CD4-positive, alpha-beta T cell treated with Interleukin-17A for 1 hour (primary cell): ENCODE data around the gene ADTRP.

Experiments
- DNase-seq: peaks from one replicate; pipeline ENCODE4 v3.0.0-alpha.2; 2020

Gene ADTRP

DNA sequence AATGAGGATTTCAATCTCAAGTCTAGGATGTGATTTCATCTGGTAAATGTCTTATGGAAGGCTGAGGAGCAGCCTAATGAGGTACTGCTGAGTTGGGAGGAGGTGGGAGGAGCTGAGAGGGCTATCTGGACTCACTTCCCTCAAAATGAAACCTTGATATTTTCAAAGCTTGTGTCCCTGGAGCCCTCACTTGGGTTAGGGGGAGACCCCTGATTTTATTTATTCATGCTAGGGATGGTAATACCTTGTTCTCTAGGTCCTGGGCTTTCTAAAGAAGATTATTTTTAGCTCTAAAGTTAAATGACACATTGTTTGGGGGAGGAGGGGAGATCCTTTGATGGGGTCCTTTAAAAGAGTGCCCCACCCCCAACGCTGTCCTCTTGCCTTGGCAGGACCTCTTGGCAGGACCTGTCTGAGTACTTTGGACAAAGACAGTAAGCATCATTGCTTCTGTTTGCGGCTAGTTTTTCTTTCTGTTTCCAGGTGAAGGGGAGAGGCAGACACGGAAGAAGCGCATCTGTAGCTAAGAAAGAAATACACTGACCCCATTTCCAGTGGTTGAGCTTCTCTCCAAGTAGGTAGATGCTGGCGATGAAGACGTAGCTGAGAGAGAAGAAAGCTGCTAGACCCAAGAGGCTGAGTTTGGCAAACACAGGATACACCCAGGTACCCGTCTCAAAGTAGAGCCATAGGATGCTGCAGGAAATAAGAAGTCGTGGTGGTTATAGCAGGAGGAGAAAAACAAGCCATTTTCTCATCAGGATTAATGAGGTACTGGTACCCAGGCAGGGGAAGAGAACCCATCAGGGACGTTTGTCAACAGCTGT is 55.6 kb downstream of the ADTRP start:
- DNase-seq, result peak; percentile 23

DNA sequence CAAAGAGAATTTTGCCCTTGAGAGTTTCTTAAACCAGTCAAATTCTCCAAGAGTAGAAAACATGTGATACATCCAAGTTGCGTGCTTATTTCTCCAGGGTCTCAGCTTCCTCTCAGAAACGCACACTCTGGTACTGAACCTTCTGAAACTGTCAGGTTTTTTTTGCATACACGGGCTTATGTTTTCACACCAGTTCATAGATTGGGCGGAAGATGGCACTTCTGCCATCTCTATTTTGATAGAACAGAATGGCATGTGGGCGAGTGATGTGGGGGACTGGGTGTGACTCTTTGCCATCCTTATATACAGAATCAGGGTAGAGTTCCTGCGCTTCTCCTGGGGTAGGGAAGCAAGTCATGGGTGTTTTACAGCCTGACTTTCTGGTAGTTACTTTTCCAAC is 56.4 kb downstream of the ADTRP start:
- DNase-seq, result peak; percentile 45

DNA sequence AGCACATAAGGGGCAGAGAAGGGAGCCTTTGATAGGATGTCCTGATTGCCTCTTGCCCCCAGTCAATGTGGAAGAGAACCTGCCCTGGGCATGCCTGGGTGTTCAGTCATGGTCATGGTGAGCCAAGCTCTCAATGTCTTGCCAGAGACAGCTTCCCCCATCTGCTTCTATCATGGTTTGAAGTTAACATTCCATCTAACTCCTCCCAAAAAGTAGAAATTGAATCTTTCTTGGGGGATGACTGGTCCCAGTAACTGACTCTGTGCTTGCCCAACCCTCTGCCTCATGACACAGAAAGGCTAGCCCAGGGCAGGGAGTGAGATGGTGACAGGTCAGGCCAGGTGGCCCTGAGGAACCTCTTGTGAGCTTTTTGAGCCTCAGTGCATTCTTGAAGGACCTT is 60.1 kb downstream of the ADTRP start:
- no peak for DNase-seq

DNA sequence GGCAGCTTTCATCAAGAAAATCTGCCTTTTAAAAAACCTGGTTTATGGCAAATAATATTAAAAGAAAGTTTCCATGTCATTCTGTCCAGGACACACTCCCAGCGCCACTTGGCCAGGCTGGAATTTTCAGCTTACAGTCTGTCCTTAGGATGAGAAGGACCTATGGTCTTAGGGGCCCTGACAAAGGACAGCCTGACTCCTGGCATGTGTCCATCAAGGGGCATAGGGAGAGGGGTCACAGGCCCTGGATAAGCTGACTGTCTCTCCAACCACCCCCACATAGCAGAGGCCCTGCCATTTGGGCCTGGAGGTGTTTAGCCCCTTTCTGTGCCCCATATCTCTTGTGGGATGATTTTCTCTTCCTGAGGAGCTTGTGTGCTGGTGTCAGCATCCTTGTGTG is 60.6 kb downstream of the ADTRP start:
- DNase-seq, result no peak

DNA sequence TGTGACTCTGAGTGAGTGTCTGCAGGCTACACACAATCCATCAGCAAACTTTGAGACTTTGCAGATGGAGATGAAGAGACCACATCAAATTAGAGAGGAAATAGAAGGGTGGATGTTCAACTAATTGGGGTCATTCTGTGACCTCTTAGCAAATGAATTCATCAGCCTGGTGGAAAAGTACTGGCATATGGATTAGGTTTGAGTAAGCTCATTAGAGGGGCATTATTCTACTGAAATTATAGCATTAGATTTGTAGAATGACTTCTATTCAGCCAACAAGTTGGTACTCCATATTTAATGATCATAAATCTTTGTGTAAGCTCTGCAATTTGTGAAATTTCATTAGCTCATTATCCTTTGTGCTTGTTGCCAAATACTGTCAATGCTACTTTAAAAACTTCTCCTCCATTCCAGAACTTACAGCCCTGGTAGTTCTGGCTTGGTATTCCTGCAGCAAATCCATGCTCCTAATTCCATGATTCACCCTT is 63.8 kb downstream of the ADTRP start:
- no peak for DNase-seq

DNA sequence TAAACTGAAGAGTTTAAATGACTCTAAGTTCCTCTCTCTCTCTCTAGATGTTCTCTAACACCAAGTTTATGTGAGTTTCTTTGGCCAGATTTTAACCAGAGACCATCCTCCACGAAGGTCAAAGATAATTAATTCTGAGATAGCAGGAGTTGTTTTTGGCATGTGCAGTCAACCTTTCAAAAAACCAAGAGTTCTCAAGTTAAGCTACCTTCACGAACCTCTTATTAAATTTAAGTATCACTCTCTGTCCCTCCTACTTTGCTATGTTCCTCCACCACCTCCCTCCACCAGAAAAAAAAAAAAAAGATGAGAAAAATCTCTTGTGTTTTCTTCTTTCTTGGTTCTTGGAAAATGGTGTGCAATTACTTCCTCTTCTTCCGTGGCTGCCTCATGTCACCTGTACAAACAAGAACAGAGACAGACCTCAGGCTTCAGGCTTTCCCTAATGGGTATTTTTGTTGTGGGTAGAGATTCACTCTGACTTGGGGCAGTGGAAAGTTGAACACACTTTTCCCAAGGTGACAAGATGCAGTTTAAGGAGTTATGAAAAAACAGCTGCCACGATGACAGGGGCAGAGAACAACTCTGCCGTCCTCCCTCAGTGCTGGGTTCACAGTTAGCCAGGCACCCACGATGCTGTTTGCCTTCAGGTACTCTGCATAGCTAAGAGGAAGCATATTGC is 64.3 kb downstream of the ADTRP start:
- peak; percentile 34 for DNase-seq

DNA sequence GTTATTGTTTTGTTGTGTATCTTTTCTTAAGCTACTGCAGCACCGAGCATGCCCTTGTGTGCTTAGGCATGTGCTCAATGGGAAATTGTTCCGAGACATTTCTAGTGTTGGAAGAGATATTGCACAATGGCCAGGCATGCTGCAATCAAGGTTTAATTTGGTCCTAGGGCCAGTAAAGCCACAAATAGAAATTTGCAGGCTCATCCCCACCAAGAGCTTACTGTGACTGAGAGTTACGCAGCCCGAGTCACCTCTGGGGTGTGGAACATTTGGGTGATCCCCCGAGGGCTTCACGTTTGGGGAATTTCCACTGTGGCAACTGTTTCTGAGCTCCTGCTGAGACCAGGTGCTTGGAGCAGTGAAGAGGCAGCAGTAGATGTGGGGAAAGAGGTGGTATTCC is 65.8 kb downstream of the ADTRP start:
- DNase-seq, result no peak

DNA sequence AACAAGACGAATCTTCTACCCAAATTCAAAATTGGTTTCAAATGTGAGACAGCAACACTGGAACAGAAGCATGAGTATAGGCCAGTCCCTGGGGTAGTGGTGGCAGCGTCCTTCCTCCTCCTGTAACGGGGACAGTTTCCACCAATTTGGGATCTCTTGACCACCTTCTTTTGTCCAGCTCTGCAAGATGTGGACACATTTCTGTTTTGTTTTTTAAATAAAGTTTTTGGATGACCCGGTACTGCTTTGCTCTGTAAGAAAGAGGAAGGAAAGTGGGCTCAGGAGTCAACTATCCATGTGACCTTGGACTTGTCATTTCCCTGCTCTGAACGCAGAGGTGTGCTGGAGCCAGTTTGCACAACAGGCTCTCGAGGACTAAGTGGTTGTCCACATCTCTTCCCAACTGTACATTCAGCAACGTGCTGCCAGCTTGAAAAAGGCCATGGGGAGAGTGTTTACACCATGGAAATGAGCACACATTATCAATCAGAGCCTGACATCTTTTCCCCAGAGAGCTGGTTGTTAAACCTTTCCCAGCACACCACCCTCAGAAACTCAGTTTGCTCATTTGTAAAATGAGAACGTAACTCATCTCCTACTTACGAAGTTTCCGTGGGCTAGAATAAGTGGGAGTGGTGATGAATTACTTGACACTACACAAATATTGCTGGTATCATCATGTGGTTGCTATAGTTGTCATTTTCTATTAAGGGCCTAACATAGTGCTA is 66.5 kb downstream of the ADTRP start:
- no peak for DNase-seq

DNA sequence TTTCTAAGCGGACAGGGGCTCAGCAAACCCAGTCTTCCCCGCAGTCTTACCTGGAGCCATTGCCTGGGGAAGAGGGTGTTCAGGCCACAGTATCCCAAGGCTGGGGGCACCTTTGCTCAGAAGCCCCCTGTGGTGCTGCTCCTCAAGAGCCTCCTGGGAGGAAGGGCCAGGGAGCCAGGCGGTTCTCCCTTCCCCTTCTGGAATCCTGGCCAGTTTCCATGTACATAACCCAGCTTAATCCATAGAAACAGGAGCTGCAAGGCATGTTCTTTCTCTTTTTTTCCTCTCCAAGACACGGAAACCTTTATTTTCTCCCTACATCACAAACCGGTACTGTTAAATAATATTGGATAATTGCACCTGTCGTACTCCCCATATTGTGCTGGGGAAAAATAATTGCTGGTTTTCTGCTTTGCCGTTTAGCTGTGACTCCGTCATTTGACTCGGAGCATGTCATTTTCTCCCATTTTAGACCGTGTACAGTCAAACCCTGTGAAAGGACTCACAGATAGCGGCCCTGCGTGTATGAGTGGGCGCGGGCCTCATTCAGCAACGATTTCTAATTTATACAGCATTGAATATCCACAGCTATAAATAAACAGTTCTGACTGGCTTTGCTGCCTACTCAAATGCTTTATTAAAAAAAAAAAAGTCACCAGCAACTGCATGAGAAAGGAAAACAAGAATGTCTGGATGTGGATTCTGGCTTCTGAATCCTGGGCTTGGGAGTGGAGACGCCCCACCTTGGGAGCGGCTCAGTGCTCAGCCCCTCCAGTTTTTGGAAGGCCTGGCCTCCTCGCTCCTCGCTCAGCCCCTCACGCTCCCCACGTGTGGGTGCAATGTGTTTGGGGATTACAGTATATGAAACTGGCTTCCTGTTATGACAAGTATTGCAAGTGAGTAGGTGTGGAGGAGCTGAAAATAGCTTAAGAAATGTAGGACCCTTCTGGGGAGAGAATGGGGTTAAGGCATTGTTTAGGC is 67.3 kb downstream of the ADTRP start:
- DNase-seq, result peak; percentile 25

DNA sequence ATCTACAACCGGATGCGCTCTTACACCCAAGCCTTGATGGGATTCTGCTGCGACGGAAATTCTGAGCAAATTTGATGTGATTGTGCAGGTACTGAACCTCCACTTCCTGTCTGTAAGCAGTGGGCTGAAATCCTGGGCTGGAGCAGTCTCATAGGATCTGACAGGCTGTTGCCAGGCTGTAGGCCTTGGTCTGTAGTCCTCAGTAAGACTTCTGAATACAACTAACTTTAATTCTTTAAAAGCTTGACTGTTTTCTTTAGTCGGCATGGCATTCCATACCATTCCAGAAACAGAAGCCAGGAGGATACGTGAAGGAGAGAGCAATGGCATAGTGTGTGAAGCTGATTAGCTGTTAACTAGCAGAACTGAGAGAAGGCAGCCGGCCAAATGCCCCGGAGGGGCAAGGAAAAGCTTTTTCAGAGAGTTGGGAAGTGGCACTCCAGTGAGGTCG is 68.3 kb downstream of the ADTRP start:
- peak; percentile 48 for DNase-seq

DNA sequence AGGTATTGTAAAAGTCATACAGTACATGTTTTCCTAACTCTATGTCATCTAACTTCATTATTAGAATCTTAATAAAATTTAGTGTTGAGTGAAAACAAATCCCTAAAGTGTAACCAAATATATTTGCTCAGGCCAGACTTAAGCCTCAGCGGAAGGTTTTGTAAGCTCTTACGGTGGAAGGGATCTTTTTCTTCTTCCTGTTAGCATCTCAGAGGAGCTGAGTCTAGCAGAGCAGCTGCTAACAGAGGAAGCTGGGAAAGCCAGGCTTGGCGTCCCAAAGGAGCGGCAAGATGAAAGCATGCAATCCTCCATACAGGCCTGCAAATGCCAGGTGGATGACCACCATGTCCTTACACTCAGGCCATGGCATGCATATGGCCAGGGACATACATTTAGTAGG is 72.4 kb downstream of the ADTRP start:
- DNase-seq, result no peak

DNA sequence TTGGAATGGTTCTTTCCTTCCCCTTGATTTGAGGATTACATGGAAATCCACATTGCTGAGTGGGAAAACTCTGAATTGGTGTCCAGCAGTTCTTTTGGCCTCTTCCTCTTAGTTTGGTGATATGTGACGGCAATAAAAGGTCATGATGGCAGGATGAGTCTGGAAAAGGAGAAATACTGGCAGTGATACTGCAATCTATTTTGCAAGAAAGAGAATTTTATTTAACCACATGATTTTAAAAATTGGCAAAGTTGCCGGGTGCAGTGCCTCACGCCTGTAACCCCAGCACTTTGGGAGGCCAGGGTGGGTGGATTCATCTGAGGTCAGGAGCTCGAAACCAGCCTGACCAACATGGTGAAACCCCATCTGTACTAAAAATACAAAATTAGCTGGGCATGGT is 73.1 kb downstream of the ADTRP start:
- DNase-seq, result no peak

DNA sequence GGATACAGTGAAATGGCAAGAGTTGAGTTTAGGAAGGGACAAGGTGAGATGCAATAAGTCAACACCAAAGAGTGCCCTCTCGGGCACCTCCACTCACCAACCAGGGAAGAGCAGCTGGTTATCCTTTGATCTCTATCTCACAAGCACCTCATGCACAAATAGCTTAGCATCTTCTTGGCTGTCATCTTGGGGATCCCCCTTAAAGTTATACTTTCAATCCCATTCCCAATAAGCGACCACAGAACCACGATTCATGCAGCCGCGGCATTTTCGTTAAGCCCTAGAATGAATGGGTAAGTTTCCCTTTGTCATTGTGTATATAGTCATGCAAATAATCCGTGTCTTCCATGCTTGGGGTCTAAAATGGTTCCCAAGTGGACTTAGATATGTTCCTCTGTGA is 73.5 kb downstream of the ADTRP start:
- no peak for DNase-seq

DNA sequence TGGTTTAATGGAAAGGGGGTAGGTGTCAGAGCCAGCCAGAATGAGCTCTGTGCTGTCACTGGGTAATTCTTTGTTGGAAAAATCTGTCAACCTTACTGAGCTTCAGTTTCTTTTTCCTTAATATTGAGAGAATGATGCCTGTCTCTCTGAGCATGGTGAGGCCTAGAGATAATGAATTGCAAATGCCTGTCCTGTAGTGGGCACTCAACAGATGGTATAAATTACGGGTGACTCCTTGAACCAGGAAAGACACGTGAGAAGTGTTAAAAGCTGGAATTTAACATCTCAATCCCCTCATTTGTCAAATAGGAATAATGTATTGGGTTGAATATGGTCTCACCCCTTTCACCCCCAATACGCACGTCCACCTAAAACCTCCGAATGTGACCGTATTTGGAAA is 74.9 kb downstream of the ADTRP start:
- no peak for DNase-seq

DNA sequence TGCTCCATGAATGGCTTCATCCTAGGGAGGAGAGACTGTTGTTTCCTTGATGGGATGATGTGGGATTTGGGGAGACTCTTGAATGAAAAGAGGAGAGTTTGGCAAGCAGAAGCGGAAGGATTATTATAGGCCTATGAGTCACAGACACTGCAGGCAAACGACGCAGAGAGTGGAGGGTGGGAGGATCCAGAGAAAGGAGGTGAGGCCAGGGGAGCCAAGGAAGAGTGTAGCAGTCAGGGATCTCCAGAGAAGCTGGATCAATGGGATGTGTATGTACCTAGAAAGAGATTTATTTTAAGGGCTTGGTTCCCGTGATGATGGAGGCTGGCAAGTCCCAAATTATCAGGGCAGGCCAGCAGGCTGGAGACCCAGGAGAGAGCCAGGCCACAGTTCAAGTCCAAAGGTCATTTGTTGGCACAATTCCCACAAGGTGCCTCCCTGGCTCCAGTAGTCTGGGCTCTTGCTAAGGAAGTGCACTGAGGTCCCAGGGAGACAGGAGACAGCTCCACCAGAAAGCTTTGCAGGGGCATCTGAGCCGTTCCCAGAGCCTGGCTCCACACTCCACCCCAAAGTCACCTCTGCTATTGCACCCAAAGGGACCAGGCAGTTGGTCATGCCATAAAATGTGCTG is 76.0 kb downstream of the ADTRP start:
- DNase-seq, result no peak

DNA sequence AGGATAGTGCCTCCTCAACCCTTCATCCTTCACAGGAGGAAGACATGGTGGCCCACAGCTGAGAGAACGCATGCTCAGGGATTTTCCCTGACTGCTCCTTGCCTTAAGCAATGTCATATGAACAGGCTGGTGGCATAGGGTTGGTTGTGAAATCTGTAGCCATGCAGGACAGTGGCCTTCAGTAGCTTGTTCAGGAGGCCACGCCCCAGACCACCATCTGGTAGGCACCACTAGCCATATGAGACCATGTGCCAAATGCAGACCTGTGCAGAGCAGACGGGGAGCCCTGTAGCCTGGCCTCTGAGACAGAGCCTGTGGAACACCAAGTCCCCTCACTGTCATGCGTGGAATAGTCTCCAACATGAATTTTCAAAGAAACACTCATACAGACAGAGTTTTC is 76.5 kb downstream of the ADTRP start:
- no peak for DNase-seq

DNA sequence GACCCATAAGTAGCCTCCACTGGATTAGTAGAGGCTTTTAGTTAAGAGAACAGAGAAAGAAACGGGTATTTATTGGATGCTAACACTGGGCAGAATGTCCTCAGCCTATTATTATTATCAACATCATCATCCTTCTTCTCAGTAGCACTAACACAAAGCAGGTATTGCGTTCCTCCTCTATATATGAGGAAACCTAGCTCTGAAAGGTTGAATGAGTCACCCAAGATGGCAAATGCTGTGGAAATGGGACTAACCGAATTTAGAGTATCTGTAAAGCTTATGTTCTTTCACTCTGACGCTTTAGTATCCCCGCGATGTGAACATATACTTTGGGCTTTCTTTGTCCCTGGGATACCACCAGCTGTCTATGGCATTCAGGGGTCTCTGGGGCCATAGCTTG is 77.0 kb downstream of the ADTRP start:
- DNase-seq, result no peak

DNA sequence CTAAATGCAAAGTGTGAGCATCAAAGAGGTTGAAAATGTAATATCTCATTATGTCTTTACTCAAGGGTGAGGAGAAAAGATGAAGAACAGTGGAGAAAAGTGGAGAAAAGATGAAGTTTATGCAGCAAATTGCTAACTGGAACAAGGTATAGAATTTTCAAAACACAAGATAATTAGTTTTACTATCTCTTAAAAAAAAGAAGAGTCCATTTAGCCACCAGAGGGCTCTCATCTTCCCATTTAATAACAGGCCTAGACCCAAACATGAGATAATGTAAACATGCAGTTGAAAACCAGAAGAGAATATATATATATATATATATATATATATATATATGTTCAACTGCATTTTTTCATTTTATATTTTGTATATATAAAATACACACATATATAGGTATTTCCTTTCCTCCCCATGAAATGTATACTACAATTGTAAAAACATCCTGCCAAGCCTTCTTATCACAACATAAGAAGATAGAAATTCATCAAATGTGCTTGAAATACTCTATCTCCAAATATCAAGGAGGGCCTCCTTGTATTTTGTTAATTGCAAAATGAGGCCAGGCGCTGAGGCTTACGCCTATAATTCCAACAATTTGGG is 78.4 kb downstream of the ADTRP start:
- peak; percentile 62 for DNase-seq

DNA sequence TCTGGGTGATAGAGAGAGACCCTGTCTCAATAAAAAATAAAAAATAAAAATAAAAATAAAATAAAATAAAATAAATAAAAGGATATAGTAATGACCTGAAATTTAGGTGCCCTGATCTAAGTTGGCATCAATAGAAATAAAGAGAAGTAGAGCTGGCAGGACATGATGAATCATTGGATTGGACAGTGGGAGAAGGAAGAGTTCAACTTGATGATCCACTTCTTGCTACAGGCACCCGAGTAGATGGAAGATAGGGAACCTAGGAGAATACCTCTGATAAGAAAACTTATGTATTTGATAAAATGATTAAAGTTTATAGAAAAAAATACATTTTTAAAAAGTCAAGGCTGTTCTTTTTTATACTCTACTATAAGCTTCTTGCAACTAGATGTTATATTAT is 79.0 kb downstream of the ADTRP start:
- DNase-seq, result no peak

DNA sequence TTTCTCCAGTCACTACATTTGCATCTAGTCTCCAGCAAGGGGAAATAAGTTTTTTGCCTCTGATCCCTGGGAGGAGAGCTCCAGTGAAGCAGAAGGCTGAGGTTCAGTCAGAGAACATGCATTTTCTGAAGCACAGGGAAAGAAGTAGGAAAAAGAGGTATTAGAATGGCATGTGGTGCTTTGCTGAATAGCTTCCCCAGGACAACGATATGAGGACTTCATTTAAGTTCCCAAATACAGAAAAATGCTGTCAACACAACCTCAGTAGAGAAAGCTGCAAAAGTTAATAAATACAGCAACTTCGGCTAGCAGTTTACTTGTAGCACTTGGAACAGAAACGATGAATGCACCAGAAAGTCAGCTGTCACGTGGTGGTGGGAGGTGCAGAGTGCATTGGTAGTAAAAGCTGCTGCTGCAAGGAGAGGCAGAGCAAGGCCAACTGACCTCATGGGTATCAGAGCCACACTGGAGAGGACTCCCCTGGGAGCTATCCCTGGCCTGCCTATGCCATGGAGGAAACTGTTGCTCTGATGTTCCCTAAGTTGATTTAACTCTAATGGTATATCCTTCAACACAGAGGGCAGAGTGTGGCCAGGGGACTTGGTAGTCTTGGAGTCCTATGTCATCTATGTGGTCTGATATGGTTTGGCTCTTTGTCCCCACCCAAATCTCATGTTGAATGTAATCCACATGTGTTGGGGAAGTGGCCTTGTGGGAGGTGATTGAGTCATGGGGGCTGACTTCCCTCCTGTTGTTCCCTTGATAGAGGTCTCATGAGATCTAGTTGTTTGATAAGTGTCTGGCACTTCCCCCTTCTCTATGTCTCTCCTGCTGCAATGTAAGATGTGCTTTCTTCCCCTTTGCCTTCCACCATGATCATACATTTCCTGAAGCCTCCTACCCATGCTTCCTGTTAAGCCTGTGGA is 85.9 kb downstream of the ADTRP start:
- no peak for DNase-seq
